ENCODE measurements around the gene RELN. TPM values are rescaled to one million over a fixed set of nuclear protein-coding genes. Genes with fewer than 3 reads are reported as not detected.
A peak's percentile ranks its signal among the peaks of the same experiment; 100 is the strongest.

RELN gene
- polyA plus RNA-seq, 1 experiment = 4.3 TPM

DNA sequence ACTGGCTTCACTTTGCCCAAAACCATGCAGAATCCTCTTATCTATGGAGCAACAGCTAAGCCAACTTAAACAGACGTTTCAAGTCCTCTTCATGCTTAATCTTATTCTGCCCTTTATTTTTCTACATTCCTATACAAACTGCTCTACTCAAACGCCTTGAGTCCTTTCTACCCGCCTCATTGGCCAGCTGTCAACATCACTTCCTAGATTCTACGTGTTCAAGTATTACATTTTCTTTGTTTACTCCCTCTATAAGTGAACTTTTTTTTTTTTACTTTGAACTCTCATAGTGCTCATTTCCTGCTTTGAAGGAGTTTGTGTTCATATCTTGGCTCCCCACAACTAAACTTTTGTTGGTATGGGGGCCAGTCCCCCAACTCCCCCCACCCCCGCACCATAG is 514.5 kb downstream of the RELN start:
- POLR2A ChIA-PET = no interaction called here
- CTCF ChIA-PET = interaction anchor here (0.6 kb wide), 1 partner anchor 171 kb away, joined by 5 read pairs; no protein-coding TSS in a partner anchor
- TF ChIP-seq, protein P1, sequence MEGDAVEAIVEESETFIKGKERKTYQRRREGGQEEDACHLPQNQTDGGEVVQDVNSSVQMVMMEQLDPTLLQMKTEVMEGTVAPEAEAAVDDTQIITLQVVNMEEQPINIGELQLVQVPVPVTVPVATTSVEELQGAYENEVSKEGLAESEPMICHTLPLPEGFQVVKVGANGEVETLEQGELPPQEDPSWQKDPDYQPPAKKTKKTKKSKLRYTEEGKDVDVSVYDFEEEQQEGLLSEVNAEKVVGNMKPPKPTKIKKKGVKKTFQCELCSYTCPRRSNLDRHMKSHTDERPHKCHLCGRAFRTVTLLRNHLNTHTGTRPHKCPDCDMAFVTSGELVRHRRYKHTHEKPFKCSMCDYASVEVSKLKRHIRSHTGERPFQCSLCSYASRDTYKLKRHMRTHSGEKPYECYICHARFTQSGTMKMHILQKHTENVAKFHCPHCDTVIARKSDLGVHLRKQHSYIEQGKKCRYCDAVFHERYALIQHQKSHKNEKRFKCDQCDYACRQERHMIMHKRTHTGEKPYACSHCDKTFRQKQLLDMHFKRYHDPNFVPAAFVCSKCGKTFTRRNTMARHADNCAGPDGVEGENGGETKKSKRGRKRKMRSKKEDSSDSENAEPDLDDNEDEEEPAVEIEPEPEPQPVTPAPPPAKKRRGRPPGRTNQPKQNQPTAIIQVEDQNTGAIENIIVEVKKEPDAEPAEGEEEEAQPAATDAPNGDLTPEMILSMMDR (IDR thresholded peaks at IDR 0.05; ENCODE audit: insufficient read depth, low read depth, low read length) = no peak
- no peak for DNase-seq (ENCODE audit: low read depth)
- Histone ChIP-seq H3K36me3 (ENCODE audit: control insufficient read depth, insufficient read depth, low read length) (no peaks in the 10 kb centered on the region), H3K4me3 (ENCODE audit: low read depth, low read length) (no peak overlapping the region), H3K27me3 (ENCODE audit: control insufficient read depth, insufficient read depth, low read length) (no peaks in the 10 kb centered on the region)

DNA sequence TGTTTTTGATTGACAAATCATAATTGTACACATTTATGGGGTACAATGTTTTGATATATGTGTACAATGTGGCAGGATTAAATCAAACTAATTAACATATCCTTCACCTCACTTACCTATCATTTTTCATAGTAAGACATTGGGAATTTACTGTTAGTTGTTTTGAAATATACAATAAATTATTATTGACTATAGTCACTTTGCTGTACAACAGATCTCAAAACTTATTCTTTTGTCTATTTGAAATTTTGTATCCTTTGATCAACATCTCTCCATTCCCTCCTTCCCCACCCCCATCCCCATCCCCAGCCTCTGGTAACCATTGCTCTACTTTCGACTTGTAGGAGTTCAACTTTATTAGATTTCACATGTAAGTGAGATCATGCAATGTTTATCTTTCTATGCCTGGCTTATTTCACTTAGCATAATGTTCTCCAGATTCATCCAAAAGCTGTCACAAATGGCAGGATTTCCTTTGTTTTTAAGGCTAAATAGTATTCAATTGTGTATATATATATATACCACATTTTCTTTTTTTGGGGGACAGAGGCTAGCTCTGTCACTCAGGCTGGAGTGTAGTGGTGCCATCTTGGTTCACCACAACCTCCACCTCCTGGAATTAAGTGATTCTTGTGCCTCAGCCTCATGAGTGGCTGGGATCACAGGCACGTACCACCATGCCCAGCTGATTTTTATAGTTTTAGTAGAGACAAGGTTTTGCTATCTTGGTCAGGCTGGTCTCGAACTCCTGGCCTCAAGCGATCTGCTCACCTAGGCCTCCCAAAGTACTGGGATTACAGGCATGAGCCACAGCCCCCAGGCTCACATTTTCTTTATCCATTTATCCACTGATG is 520.1 kb downstream of the RELN start:
- ChIA-PET CTCF (no interaction called here), POLR2A (no interaction called here)
- H3K27me3 ChIP-seq (ENCODE audit: control insufficient read depth, insufficient read depth, low read length) = no peaks in the 10 kb centered on the region
- TF ChIP-seq, protein P1 (IDR thresholded peaks at IDR 0.05; ENCODE audit: insufficient read depth, low read depth, low read length) = no peak
- H3K4me3 ChIP-seq (ENCODE audit: low read depth, low read length) = no peak overlapping the region
- DNase-seq (ENCODE audit: low read depth) = no peak
- no peaks in the 10 kb centered on the region for H3K36me3 ChIP-seq (ENCODE audit: control insufficient read depth, insufficient read depth, low read length)

DNA sequence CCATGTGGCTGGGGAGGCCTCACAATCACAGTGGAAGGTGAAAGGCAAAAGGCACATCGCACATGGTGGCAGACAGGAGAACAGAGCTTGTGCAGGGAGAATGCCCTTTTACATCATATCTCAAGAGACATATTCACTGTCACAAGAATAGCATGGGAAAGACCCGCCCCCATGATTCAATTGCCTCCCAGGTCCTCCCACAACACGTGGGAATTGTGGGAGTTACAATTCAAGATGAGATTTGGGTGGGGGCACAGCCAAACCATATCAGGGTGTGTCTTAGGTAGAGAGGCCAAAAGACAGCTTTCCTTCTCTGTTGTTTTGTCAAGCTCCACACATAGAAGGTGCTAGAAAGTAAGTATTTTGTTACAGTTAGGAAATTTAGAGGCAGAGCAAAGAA is 522.6 kb downstream of the RELN start:
- H3K4me3 ChIP-seq (ENCODE audit: low read depth, low read length) = no peak overlapping the region
- DNase-seq (ENCODE audit: low read depth) = no peak
- CTCF ChIA-PET = no interaction called here
- H3K36me3 ChIP-seq (ENCODE audit: control insufficient read depth, insufficient read depth, low read length) = no peaks in the 10 kb centered on the region
- POLR2A ChIA-PET = no interaction called here
- TF ChIP-seq, protein P1 (IDR thresholded peaks at IDR 0.05; ENCODE audit: insufficient read depth, low read depth, low read length) = no peak
- no peaks in the 10 kb centered on the region for H3K27me3 ChIP-seq (ENCODE audit: control insufficient read depth, insufficient read depth, low read length)

DNA sequence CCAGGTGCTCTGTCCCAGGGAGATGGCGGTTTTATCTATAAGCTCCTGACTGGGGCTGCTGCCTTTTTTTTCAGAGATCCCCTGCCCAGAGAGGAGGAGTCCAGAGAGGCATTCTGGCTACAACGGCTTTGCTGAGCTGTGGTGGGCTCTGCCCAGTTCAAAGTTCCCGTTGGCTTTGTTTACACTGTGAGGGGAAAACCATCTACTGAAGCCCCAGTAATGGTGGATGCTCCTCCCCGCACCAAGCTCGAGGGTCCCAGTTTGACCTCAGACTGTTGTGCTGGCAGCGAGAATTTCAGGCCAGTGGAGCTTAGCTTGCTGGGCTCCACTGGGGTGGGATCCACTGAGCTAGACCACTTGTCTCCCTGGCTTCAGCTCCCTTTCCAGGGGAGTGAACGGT is 527.1 kb downstream of the RELN start:
- no peaks in the 10 kb centered on the region for H3K36me3 ChIP-seq (ENCODE audit: control insufficient read depth, insufficient read depth, low read length)
- H3K27me3 ChIP-seq (ENCODE audit: control insufficient read depth, insufficient read depth, low read length) = no peaks in the 10 kb centered on the region; the same call in 1 of the 2 replicates
- ChIA-PET CTCF (interaction anchor here (1.3 kb wide), 1 partner anchor 10 kb away, joined by 3 read pairs; no protein-coding TSS in a partner anchor), POLR2A (no interaction called here)
- H3K4me3 ChIP-seq (ENCODE audit: low read depth, low read length) = no peak overlapping the region
- DNase-seq (ENCODE audit: low read depth) = no peak
- TF ChIP-seq, protein P1 (IDR thresholded peaks at IDR 0.05; ENCODE audit: insufficient read depth, low read depth, low read length) = no peak

DNA sequence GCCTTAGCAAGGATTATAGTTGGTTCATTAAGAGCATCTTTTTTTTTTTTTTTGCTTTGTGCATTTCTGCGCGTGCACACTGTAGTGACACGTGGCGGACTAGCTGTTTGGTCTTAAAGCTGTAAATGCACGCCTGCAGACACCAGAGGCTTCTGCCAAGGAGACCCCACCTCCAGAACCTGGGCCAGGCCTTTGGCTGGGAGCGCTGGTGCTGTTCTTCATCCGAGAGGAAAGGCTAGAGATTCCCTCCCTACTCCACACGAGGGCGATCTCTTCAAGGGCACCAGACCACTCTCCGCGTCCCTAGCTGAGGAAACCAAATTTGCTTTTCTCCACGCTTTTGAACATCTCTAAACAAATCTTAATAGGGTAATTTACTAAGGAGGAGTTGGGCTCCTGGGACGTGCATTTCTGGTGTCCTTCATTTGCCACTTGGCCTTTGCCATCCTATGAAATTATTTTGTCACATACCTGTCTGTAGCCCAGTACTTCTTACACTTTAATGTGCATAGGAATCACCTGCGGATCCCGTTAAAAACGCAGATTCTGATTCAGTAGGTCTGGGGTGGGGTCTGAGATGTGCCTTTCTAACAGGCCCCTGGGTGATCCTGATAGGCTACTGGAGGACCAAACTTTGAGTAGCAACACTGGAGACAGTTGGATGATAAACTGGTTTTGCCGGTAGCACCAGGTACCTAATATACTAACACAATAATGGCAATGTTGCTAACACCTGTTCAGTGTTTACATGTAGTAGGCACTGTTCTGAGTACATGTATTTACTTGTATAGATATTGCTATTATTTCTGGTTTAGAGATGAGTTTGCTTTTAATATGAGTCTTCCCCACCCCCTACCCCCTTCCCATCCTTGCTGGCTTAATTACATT is 542.1 kb downstream of the RELN start:
- TF ChIP-seq, protein P1 (IDR thresholded peaks at IDR 0.05; ENCODE audit: insufficient read depth, low read depth, low read length) = peak; percentile 82
- H3K4me3 ChIP-seq (ENCODE audit: low read depth, low read length) = no peak overlapping the region
- H3K36me3 ChIP-seq (ENCODE audit: control insufficient read depth, insufficient read depth, low read length) = no peaks in the 10 kb centered on the region
- peaks cover 8% of the 10 kb centered on the region for H3K27me3 ChIP-seq (ENCODE audit: control insufficient read depth, insufficient read depth, low read length)
- DNase-seq (ENCODE audit: low read depth) = no peak
- ChIA-PET CTCF (interaction anchor here (0.6 kb wide), 1 partner anchor 1991 kb away, joined by 3 read pairs; no protein-coding TSS in a partner anchor), POLR2A (no interaction called here)

Data from BJ (cell line).